GM21737 (cell line): ENCODE results near the gene ABCG1.

Source experiments
- ATAC-seq: cut with Tn5 transposase; IDR thresholded peaks from one replicate; pipeline ENCODE4 v1.9.1; 2021; ENCODE audit warnings: mild to moderate bottlenecking, moderate library complexity; ENCODE audit not compliant: unreplicated experiment

Gene ABCG1

GRCh38 chr21:42265231-42265812 is 46.4 kb downstream of the ABCG1 start:
- no peak for ATAC-seq

- ATAC-seq, result no peak
These were observed 48.1 kb downstream of the ABCG1 start for GRCh38 chr21:42266971-42267556.

DNA sequence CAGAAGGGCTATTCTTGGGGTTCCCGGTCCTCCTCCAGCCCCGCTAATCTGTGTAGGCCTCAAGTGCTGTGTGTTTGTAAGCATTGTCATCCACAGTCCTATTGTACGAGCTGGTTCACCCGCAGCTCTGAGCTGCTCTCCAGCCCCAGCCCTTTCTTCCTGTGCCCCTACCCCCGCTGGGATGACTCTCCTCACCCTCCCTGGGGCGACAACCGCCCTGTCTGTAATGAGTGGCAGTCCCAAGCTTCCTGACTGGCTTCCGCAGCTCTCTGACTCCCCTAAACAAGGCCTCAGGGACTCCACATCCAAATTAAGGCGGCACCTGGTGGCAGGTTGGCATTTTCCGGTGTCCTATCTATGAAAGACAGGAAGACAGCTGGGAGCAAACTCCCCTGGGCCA is 50.4 kb downstream of the ABCG1 start:
- no peak for ATAC-seq

- no peak for ATAC-seq
These were observed 52.1 kb downstream of the ABCG1 start for GRCh38 chr21:42271065-42271464.

DNA sequence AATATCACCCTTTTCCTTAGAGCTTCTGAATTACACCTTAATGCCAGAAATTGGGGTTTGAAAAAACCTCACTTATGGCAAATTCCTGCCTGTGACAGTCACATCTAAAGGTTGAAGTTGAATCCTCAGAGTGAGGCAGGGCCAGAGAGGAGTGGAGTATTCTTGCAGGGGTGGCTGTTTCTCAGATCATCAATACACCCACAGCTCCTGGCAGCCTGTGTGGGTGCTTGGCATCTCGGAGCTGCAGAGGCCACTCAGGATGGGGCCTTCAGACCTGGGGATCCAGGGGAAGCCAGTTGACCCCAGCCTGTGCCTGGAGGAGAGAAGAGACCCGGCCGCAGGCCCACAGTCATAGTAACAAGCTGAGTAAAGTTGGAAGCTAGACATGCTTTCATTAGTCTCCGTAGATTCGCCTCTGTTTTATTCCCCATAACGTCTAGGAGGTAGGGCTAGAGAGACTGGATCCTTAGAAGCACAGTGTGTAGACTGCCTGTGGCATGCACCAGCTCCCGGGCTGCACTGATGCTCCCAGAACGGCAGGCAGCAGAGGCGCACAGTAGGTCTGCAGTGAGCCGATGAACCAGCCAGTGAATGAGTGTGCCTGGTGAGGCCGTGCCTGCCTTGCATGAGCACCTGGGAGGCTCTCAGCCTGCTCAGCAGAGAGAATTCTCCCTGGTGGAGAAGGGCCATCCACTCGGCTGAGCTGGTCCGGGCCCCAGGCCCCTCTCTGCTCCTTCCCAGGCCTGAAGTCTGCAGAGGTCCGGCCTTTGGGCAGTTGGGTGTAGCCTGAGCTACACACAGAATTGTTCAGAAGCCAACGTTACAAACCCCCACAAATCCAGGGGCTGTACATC is 53.4 kb downstream of the ABCG1 start:
- no peak for ATAC-seq

DNA sequence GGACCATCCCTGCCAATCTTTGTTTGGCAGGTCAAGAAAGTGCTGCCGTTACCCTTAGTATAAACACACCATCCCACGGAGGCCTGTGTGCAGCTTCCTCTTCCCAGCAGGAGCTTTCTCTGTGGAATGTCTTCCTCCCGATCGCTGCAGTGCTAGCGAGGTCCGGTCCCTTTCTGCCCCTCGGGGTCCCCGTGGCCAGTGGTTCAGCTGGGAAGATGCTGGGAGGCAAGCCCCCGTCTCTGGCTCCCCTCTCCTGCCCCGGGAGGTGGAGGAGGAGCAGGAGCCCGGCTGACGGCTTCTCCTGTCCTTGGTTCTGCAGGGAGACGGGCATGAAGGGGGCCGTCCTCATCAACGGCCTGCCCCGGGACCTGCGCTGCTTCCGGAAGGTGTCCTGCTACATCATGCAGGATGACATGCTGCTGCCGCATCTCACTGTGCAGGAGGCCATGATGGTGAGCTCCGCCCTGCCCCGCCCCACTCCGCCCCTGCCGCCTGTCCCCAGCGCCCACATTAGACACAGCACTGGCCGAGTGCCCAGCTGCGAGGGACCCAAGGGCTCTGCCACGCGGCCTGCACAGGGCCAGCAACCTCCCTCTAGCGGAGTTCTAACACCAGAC is 54.2 kb downstream of the ABCG1 start:
- no peak for ATAC-seq

DNA sequence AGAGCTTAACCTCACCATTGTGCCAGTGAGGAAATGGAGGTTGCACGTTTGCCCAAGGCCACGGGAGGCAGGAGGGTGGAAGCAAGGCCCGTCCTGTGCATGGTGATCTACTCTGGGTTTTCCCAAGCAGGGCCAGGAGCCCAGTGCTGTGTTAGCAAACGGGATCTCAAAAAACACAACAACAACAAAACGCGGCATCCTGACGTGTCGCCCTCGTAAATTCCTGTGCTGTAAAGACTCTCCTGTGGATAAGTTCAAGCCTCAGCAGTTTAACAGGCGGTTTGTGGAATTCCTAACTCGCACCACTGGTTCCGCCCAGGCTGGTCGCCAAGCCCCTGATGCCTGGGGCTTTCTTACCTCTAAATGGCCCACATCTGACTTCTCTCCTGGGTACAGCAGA is 57.1 kb downstream of the ABCG1 start:
- ATAC-seq, result no peak

GRCh38 chr21:42276526-42277154 is 57.7 kb downstream of the ABCG1 start:
- ATAC-seq, result no peak

- no peak for ATAC-seq
These were observed 58.7 kb downstream of the ABCG1 start for GRCh38 chr21:42277593-42277992.

- no peak for ATAC-seq
These were observed 59.7 kb downstream of the ABCG1 start for GRCh38 chr21:42278451-42279149.

- ATAC-seq, result no peak
These were observed 60.5 kb downstream of the ABCG1 start for GRCh38 chr21:42279341-42279871.

DNA sequence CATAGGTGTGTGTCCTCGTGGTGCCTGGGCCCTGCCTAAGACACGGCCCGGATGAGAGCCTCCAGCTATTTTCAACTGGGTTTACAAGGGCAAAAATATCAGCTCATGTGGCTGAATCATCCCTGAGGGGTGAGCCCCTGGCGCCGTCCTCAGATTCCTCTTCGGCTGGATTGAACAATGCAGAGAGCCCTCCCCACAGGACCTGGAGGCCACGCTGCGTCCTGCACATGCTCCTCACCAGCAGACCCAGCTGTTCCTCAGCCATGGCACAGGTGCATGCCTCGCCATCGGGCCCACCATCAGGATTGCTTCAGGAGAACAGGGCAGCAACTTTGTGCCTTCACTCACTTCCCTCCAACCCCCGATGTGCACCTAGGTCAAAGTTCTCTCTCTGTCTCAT is 60.9 kb downstream of the ABCG1 start:
- ATAC-seq, result no peak

DNA sequence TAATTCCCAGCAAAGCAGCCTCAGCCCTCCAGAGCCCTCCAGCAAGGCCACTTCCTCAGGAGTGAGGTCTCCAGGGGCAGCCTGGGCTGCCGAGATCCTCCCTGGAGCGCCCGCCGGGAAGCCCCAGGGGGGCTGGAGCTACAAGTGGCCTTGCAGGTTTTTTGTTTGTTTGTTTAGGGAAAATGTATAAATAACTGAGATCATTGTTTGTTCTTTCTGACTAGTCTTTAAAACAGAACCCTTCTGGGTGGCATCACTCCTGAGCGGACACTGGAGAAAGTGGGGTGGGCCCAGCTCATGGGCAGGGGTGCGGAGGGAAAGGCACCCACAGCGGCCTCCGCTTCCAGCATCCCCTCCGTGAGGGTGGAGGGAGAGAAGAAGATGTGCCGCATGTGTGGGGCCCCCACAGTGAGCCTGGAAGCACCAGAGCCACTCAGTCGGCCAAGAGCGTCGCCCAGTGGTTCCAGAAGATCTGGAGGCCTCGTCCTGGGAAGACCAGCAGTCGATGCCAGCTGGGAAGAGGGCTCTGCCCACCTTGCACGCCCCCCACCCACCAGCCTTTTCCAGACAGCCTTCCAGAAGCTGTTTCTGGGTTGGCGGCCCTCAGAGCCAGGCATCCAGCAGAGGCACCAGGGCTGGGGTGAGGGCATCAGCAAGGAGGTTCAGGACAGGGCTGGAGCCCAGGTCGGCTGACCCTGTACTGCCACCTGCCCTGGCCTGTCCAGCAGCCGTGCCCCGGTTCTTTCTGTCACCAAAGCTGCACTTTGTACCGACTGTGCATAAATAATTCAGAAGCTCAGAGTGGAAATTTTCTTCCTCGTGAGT is 61.6 kb downstream of the ABCG1 start:
- no peak for ATAC-seq

GRCh38 chr21:42281181-42281680 is 62.3 kb downstream of the ABCG1 start:
- no peak for ATAC-seq

DNA sequence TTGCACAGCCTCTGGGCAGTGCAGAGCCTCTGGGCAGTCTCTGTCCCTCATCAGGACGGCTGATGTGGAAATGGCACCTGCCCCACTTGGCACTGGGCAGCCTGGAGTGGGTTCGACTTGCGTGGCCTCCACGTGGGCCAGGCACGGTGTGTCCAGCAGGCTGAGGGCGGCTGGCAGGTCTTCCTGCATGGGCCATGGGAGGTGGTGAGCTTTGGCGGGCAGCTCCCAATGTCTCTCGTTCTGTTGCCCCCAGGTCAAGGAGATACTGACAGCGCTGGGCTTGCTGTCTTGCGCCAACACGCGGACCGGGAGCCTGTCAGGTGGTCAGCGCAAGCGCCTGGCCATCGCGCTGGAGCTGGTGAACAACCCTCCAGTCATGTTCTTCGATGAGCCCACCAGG is 63.1 kb downstream of the ABCG1 start:
- no peak for ATAC-seq

DNA sequence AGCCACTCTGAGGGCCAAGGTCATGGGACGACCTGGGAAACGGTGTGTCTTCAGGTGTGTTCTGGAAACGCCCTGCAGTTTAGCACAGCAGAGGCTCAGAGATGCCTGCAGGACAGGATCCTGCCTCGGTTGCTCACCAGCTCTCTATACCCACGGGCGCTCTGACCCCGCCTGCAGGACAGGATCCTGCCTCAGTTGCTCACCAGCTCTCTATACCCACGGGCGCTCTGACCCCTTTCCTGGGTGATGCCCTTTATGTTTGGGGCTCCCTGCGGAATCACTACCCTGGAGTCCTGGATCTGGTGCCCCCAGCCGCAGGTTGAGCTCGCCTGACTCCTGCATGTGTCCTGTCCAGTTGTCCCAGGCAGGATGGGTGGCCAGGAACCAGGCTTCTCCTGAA is 63.8 kb downstream of the ABCG1 start:
- no peak for ATAC-seq

DNA sequence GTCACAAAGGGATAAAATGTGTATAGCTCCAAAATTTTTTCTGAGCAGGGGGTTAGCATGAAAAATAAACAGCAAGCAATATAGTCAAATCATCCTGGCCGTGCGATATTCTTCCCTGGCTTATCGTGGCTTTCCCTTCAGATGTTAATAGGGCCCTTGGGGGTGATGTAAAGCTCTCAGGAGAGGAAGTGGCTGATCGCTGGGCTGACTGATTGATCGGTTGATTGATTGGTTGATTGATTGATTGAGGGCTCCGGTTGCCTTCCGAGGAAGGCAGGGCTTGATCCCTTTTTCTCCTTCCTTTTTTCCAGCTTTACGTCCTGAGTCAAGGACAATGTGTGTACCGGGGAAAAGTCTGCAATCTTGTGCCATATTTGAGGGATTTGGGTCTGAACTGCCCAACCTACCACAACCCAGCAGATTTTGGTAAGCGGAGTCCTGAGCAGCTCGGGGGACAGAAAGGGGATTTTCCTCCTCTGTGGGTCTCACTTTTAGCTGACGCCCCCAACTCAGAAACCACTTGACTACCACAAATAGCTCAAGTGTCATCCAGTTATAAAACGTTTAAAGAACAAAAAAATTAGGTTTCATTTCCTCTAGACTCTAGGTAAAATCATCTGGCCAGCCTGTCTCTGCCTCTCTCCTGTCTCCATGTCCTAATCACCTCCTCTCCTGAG is 66.8 kb downstream of the ABCG1 start:
- no peak for ATAC-seq

DNA sequence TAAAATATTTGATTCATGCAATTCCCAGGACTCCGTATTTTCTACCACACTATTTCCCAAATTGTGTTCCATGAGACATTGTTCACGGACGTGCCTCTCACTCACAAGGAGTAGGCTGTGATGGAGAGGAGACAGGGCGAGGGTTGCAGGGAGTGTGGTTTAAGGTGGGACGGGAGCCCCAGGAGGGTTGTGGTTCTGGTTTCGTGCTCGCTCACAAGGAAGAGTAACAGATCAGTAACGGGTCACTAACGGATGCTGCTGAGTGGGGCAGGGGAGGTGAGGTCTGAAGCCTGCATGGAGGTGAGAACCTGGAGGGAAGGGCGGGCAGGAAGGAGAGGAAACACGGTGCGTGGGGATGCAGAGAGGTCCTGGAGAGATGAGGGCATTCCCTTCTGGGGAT is 67.5 kb downstream of the ABCG1 start:
- ATAC-seq, result no peak
